ENCODE results near the gene EEF2K.
"Not testable (repeated sequence)": the region's sequence is repeated elsewhere in the genome, so short reads cannot be mapped to it uniquely, and the experiment has no call there.

EEF2K gene

GRCh38 chr16:22296225-22297113, 90.4 kb downstream of the EEF2K start:
- peak overlapping the region; percentile 94 for H3K4me3 ChIP-seq (ENCODE audit: low read depth, low read length)
- DNase-seq (ENCODE audit: low read depth) = no peak
- in situ Hi-C loops (cut with HindIII; ENCODE audit: low sequenced_read_pairs) = no loop called here
- TF ChIP-seq CTCF (IDR thresholded peaks at IDR 0.05; ENCODE audit: low read depth, low read length, missing control alignments) = no peak

- peak within 1 kb of the TSS; percentile 94 for H3K4me3 ChIP-seq (ENCODE audit: low read depth, low read length)
- peak; percentile 85 for TF ChIP-seq CTCF (IDR thresholded peaks at IDR 0.05; ENCODE audit: low read depth, low read length, missing control alignments)
- DNase-seq (ENCODE audit: low read depth) = peak; percentile 94
- in situ Hi-C loops (cut with HindIII; ENCODE audit: low sequenced_read_pairs) = no loop called here
Observed at GRCh38 chr16:22297114-22297870, 91.2 kb downstream of the EEF2K start, which contains the start of gene POLR3E. TSS of gene POLR3E (plus strand) at chr16:22297409. CDS start at chr16:22302969, 5,560 bp downstream.

GRCh38 chr16:22297871-22298733, 92.0 kb downstream of the EEF2K start:
- peak; percentile 83 for DNase-seq (ENCODE audit: low read depth)

GRCh38 chr16:22299036-22299435, 93.0 kb downstream of the EEF2K start:
- TF ChIP-seq CTCF (IDR thresholded peaks at IDR 0.05; ENCODE audit: low read depth, low read length, missing control alignments) = no peak
- no peak overlapping the region for H3K4me3 ChIP-seq (ENCODE audit: low read depth, low read length)
- no peak for DNase-seq (ENCODE audit: low read depth)
- in situ Hi-C loops (cut with HindIII; ENCODE audit: low sequenced_read_pairs) = no loop called here

More at GRCh38 chr16:22297871-22298733, 92.0 kb downstream of the EEF2K start:
- no peak for TF ChIP-seq CTCF (IDR thresholded peaks at IDR 0.05; ENCODE audit: low read depth, low read length, missing control alignments)
- peak overlapping the region; percentile 94 for H3K4me3 ChIP-seq (ENCODE audit: low read depth, low read length)
- in situ Hi-C loops (cut with HindIII; ENCODE audit: low sequenced_read_pairs) = no loop called here

- DNase-seq (ENCODE audit: low read depth) = no peak
- in situ Hi-C loops (cut with HindIII; ENCODE audit: low sequenced_read_pairs) = no loop called here
- peak; percentile 81 for TF ChIP-seq CTCF (IDR thresholded peaks at IDR 0.05; ENCODE audit: low read depth, low read length, missing control alignments)
- H3K4me3 ChIP-seq (ENCODE audit: low read depth, low read length) = no peak overlapping the region
Observed at GRCh38 chr16:22300427-22301071, 94.5 kb downstream of the EEF2K start.

- H3K4me3 ChIP-seq (ENCODE audit: low read depth, low read length) = not testable (repeated sequence)
Observed at GRCh38 chr16:22301423-22301822, 95.3 kb downstream of the EEF2K start.

More at GRCh38 chr16:22301423-22301822, 95.3 kb downstream of the EEF2K start:
- DNase-seq (ENCODE audit: low read depth); in situ Hi-C loops (cut with HindIII; ENCODE audit: low sequenced_read_pairs): not testable (repeated sequence)

All from astrocyte of the cerebellum (primary cell).